H9 (cell line): ENCODE results near the gene C1orf198. TPM values are rescaled to one million over a fixed set of nuclear protein-coding genes. Genes with fewer than 3 reads are reported as not detected.

Source experiments
- DNase-seq: peaks from one replicate; pipeline ENCODE4 v3.0.0-alpha.2; 2017
- H2AFZ ChIP-seq: one replicate; pipeline ENCODE4 v1.6.1; 2013; ENCODE audit warnings: mild to moderate bottlenecking, low read length, control low read depth, moderate library complexity
- H2AK5ac ChIP-seq: 2 replicates; pipeline ENCODE4 v1.6.1; 2013; ENCODE audit warnings: low read length, control low read depth, mixed read lengths; ENCODE audit not compliant: insufficient read length
- H2BK120ac ChIP-seq: one replicate; pipeline ENCODE4 v1.6.1; 2013; ENCODE audit warnings: low read depth, mild to moderate bottlenecking, low read length, control low read depth, inconsistent platforms; ENCODE audit not compliant: poor library complexity, severe bottlenecking
- H2BK12ac ChIP-seq: 2 replicates; pipeline ENCODE4 v1.6.1; 2013; ENCODE audit warnings: low read length, control low read depth, mixed read lengths, low read depth; ENCODE audit not compliant: insufficient read length
- H2BK15ac ChIP-seq: 2 replicates; pipeline ENCODE4 v1.6.1; 2013; ENCODE audit warnings: low read depth, low read length, control low read depth
- H2BK20ac ChIP-seq: one replicate; pipeline ENCODE4 v1.6.1; 2013; ENCODE audit warnings: low read depth, mild to moderate bottlenecking, low read length, control low read depth, inconsistent platforms; ENCODE audit not compliant: poor library complexity, severe bottlenecking
- H2BK5ac ChIP-seq: 2 replicates; pipeline ENCODE4 v1.6.1; 2013; ENCODE audit warnings: low read length, control low read depth, mixed read lengths; ENCODE audit not compliant: insufficient read length
- H3K14ac ChIP-seq: 2 replicates; pipeline ENCODE4 v1.6.1; 2013; ENCODE audit warnings: low read length, control low read depth; ENCODE audit not compliant: insufficient read depth
- H3K18ac ChIP-seq: 2 replicates; pipeline ENCODE4 v1.6.1; 2013; ENCODE audit warnings: low read depth, mild to moderate bottlenecking, mixed read lengths, low read length, control low read depth; ENCODE audit not compliant: insufficient read length
- H3K23ac ChIP-seq: 2 replicates; pipeline ENCODE4 v1.6.1; 2013; ENCODE audit warnings: low read length, control low read depth, mixed read lengths, low read depth; ENCODE audit not compliant: insufficient read length
- H3K23me2 ChIP-seq: 2 replicates; pipeline ENCODE4 v1.6.1; 2013; ENCODE audit warnings: low read depth, mild to moderate bottlenecking, mixed read lengths, low read length, control low read depth; ENCODE audit not compliant: insufficient read length, poor library complexity, severe bottlenecking
- H3K27ac ChIP-seq: 2 replicates; pipeline ENCODE4 v1.5.1; 2013; ENCODE audit warnings: low read length, control low read depth, mixed read lengths, low read depth; ENCODE audit not compliant: insufficient read length
- H3K27me3 ChIP-seq: 2 replicates; pipeline ENCODE4 v1.6.1; 2013; ENCODE audit warnings: low read length, control low read depth, inconsistent platforms; ENCODE audit not compliant: insufficient read depth
- H3K4ac ChIP-seq: 2 replicates; pipeline ENCODE4 v1.6.1; 2013; ENCODE audit warnings: low read depth, mild to moderate bottlenecking, control low read depth, inconsistent platforms, low read length, moderate library complexity
- H3K4me1 ChIP-seq: 2 replicates; pipeline ENCODE4 v1.6.1; 2013; ENCODE audit warnings: low read length, control low read depth, inconsistent platforms; ENCODE audit not compliant: insufficient read depth
- H3K4me2 ChIP-seq: 2 replicates; pipeline ENCODE4 v1.6.1; 2013; ENCODE audit warnings: low read length, control low read depth, mixed read lengths; ENCODE audit not compliant: insufficient read length, insufficient read depth
- H3K56ac ChIP-seq: 2 replicates; pipeline ENCODE4 v1.6.1; 2013; ENCODE audit warnings: low read depth, mild to moderate bottlenecking, mixed read lengths, low read length, control low read depth; ENCODE audit not compliant: insufficient read length
- H3K79me1 ChIP-seq: 2 replicates; pipeline ENCODE4 v1.6.1; 2013; ENCODE audit warnings: low read depth, mild to moderate bottlenecking, moderate library complexity, low read length, control low read depth, inconsistent platforms; ENCODE audit not compliant: insufficient read depth, poor library complexity, severe bottlenecking
- H3K79me2 ChIP-seq: 2 replicates; pipeline ENCODE4 v1.6.1; 2013; ENCODE audit warnings: low read length, control low read depth, inconsistent platforms; ENCODE audit not compliant: insufficient read depth
- H3K9ac ChIP-seq: 2 replicates; pipeline ENCODE4 v1.6.1; 2013; ENCODE audit warnings: low read length, control low read depth, mixed read lengths; ENCODE audit not compliant: insufficient read length; ENCODE audit errors: extremely low read depth
- H3K9me3 ChIP-seq: one replicate; pipeline ENCODE4 v1.6.1; 2013; ENCODE audit warnings: low read depth, low read length, inconsistent platforms; ENCODE audit not compliant: control insufficient read depth
- H3T11ph ChIP-seq: one replicate; pipeline ENCODE4 v1.6.1; 2013; ENCODE audit warnings: mild to moderate bottlenecking, low read length, control low read depth, inconsistent platforms
- H4K20me1 ChIP-seq: one replicate; pipeline ENCODE4 v1.6.1; 2013; ENCODE audit not compliant: control insufficient read depth, insufficient read length, insufficient read depth
- H4K5ac ChIP-seq: 2 replicates; pipeline ENCODE4 v1.6.1; 2013; ENCODE audit warnings: low read depth, mild to moderate bottlenecking, mixed read lengths, low read length, control low read depth; ENCODE audit not compliant: insufficient read length
- H4K8ac ChIP-seq: replicated peaks from 2 replicates; pipeline ENCODE4 v1.6.1; 2013; ENCODE audit warnings: low read length, control low read depth, mixed read lengths, low read depth; ENCODE audit not compliant: insufficient read length
- H4K91ac ChIP-seq: 2 replicates; pipeline ENCODE4 v1.6.1; 2013; ENCODE audit warnings: low read depth, mild to moderate bottlenecking, moderate library complexity, mixed read lengths, low read length, control low read depth; ENCODE audit not compliant: insufficient read length
- H3K27ac Mint-ChIP-seq, 3 experiments: 2 replicates in 2 of 3; 3 replicates in 1 of 3; pipeline ENCODE4 v1.8.0; 2020 to 2021; ENCODE audit warnings: mixed read lengths in 3 of 3, mild to moderate bottlenecking in 1 of 3, moderate library complexity in 1 of 3
- H3K27me3 Mint-ChIP-seq: 2 replicates; pipeline ENCODE4 v1.8.0; 2021; ENCODE audit warnings: low read depth, mild to moderate bottlenecking, moderate library complexity, mixed read lengths
- H3K36me3 Mint-ChIP-seq, 3 experiments: 2 replicates in 2 of 3; 3 replicates in 1 of 3; pipeline ENCODE4 v1.8.0; 2020 to 2021; ENCODE audit warnings: low read depth in 3 of 3, mixed read lengths in 3 of 3; ENCODE audit not compliant: insufficient read depth in 1 of 3
- H3K4me1 Mint-ChIP-seq, 2 experiments: 2 replicates each; pipeline ENCODE4 v1.8.0; 2020; ENCODE audit warnings: mixed read lengths in 2 of 2
- H3K4me3 Mint-ChIP-seq, 2 experiments: 2 replicates in 1 of 2; 3 replicates in 1 of 2; pipeline ENCODE4 v1.8.0; 2020 to 2021; ENCODE audit warnings: mild to moderate bottlenecking in 2 of 2, mixed read lengths in 2 of 2, moderate library complexity in 1 of 2
- H3K9me3 Mint-ChIP-seq, 2 experiments: 2 replicates in 1 of 2; 3 replicates in 1 of 2; pipeline ENCODE4 v1.8.0; 2020; ENCODE audit warnings: mild to moderate bottlenecking in 2 of 2, mixed read lengths in 2 of 2, moderate library complexity in 1 of 2
- CTCF ChIP-seq: fragments of 200-600 bp; sonication (generic); conservative IDR thresholded peaks from 3 replicates; pipeline ENCODE4 v1.8.0; 2021; ENCODE audit warnings: antibody characterized with exemption, mild to moderate bottlenecking
- WGBS: extraction: QIAGEN DNeasy Blood & Tissue Kit; methylation state at CpG from one replicate; pipeline ENCODE4 v1.1.7; 2013; ENCODE audit warnings: missing lambda C conversion rate, low lambda C conversion rate, mixed read lengths; ENCODE audit not compliant: insufficient read length; ENCODE audit errors: extremely low coverage; 5-methylcytosine and 5-hydroxymethylcytosine counted together
- total RNA-seq: library from RNA; stranded (reverse); gene quantifications from 2 replicates; pipeline ENCODE4 v1.2.1, GENCODE V29; 2021

Gene C1orf198
- total RNA-seq, 1 experiment from 2014 or later, result 28.9 TPM

GRCh38 chr1:230917284-230918135, 49.2 kb upstream of the C1orf198 start:
- H3K14ac ChIP-seq, result no peak overlapping the region
- no peak overlapping the region for H2AFZ ChIP-seq
- no peaks in the 10 kb centered on the region for H3K27me3 ChIP-seq
- no peak overlapping the region for H4K91ac ChIP-seq
- H3K23ac ChIP-seq, result no peak overlapping the region
- no peak overlapping the region for H4K8ac ChIP-seq
- H3K79me2 ChIP-seq, result no peaks in the 10 kb centered on the region
- no peak overlapping the region for H3K27ac ChIP-seq
- no peak overlapping the region for H3K27ac Mint-ChIP-seq
- H2BK120ac ChIP-seq, result no peak overlapping the region
- H4K5ac ChIP-seq, result no peak overlapping the region
- H3K4ac ChIP-seq, result no peak overlapping the region
- H3K4me1 Mint-ChIP-seq, result no peaks in the 10 kb centered on the region
- H3K9me3 Mint-ChIP-seq, result no peaks in the 10 kb centered on the region
- H3K56ac ChIP-seq, result no peak overlapping the region
- H2BK5ac ChIP-seq, result no peak overlapping the region
- no peaks in the 10 kb centered on the region for H3K79me1 ChIP-seq
- no peak overlapping the region for H3T11ph ChIP-seq
- H3K4me1 ChIP-seq, result no peaks in the 10 kb centered on the region
- no peaks in the 10 kb centered on the region for H4K20me1 ChIP-seq
- peak; percentile 92 for TF ChIP-seq CTCF
- peaks cover 0 to 6% (median 0%) of the 10 kb centered on the region in 3 experiments; a peak in 3 of 7 replicates for H3K36me3 Mint-ChIP-seq
- no peak overlapping the region for H2BK12ac ChIP-seq
- no peak overlapping the region for H3K4me3 Mint-ChIP-seq
- H3K4me2 ChIP-seq, result no peak overlapping the region
- no peaks in the 10 kb centered on the region for H3K27me3 Mint-ChIP-seq
- H3K18ac ChIP-seq, result no peak overlapping the region
- no peak overlapping the region for H2BK20ac ChIP-seq
- no peak overlapping the region for H3K9ac ChIP-seq
- WGBS, result no CpG with 5 or more reads among the region's 15 CpGs
- H2AK5ac ChIP-seq, result no peak overlapping the region
- no peak overlapping the region for H2BK15ac ChIP-seq
- H3K9me3 ChIP-seq, result no peaks in the 10 kb centered on the region
- peak; percentile 78 for DNase-seq
- no peaks in the 10 kb centered on the region for H3K23me2 ChIP-seq
